Smooth muscle cell of bladder (primary cell): ENCODE data around the gene CNTF. TPM values are rescaled to one million over a fixed set of nuclear protein-coding genes. Genes with fewer than 3 reads are reported as not detected.

Source experiments
- total RNA-seq: library from RNA; depleted of rRNA; stranded (reverse); fragments of >200 nt; gene quantifications from 2 replicates; pipeline ENCODE4 v1.2.3, GENCODE V29; 2014

The CNTF gene
- 1.2 and 1.4 TPM in 2 replicates for total RNA-seq

GRCh38 chr11:58622344-58622743 lies at the start of gene CNTF:
Gene CNTF, plus strand, starts transcription at chr11:58622665. Its CDS starts 88 bp downstream, at chr11:58622753.

GRCh38 chr11:58575377-58576020 lies 47.0 kb upstream of the CNTF start, which contains the start of gene LPXN:
Gene LPXN, minus strand, starts transcription at chr11:58575856. Its CDS starts 84 bp downstream, at chr11:58575772.

DNA sequence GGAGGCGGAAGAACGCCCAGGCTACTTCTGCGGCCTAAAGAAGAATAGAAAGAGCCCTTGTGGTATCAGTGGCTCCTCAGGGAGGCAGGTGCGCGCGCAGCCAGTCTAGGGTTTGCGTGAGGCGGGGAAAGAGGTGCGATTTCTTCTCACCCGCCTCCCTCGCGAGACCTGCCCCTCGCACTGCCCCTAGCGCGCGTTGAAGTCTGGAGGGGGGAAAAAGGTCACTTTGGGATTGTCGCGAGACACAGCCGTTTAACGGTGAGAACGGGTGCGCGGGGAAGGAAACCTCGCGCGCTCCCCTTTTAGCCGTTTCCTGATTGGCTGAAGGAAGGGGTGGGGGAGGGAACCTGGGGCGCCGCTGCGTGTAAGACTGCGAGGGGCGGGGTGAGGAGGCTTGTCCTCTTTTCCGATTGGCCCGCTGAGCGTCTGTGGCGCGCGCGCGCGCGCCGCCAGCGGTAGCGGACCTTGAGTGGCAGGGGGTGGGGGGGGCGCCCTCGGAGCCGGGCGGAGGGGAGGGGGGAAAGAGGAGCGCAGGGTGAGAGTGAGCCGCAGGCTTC lies 43.8 kb upstream of the CNTF start, which contains the start of gene ZFP91:
TSS of gene ZFP91 (plus strand) at position 429 of the 557 bp plus-strand sequence. CDS start 219 bp downstream, outside the sequence.

Other genes starting within 250 kb of the CNTF start
- not detected in 2 replicates for gene OR5B3, start 215.8 kb upstream of the CNTF start, total RNA-seq
- gene OR5B2, start 194.5 kb upstream of the CNTF start, total RNA-seq = not detected in 2 replicates
- not detected in 2 replicates for gene OR5B12, start 180.4 kb upstream of the CNTF start, total RNA-seq
- 0.14 TPM in 1 of 2 replicates, not detected in the other for gene OR5B21, start 114.6 kb upstream of the CNTF start, total RNA-seq
- gene LPXN, start 46.8 kb upstream of the CNTF start, total RNA-seq = 4.3 and 8.1 TPM in 2 replicates
- 34.4 and 36.1 TPM in 2 replicates for gene ZFP91, start 43.6 kb upstream of the CNTF start, total RNA-seq
- not detected in 2 replicates for gene GLYAT, start 109.3 kb downstream of the CNTF start, total RNA-seq
- 0.65 and 0.71 TPM in 2 replicates for gene GLYATL2, start 222.0 kb downstream of the CNTF start, total RNA-seq